HG02870 (cell line): ENCODE data around the gene GALNT2.

Experiments used
- ATAC-seq: cut with Tn5 transposase; IDR thresholded peaks from one replicate; pipeline ENCODE4 v1.9.1; 2021; ENCODE audit warnings: mild to moderate bottlenecking, moderate library complexity; ENCODE audit not compliant: unreplicated experiment

The GALNT2 gene

DNA sequence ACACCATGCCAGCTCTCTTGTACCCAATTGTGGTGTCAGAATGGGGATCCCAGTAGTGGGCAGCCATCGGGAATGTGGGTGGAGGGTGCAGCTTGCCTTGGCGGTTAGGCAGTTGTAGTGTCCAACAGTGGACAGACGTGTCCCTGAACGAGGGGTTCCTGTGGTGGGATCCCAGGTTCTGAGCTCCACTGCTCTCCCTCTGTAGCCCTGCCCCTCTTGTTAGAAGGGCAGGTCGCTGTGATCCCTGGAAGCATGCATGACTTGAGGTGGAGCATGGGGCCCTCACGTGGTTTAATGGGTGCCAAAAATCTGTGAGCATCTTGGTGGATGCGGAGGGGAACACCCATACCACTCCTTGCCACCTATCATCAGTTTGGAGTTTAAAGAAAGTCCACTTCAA is 4.3 kb downstream of the GALNT2 start:
- no peak for ATAC-seq

DNA sequence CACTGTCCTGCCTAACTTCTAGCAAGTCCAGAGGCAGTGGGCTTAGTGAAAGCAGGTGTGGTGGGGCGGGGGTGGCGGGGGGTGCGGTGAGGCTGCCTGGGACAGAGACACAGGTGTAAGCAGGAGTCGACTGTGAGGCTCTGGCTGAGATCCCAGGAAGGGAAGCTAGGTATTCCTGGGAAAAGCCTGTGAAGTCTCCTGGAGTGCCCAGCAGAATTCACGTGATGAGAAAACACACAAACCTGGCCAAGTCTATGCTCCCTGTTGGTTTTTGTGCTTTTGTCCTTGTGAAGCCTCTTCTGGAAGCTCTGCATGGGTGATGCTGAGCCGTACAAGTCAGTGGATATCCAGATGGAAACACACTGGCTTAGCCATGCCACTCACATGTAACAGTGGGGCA is 5.3 kb downstream of the GALNT2 start:
- ATAC-seq: no peak

DNA sequence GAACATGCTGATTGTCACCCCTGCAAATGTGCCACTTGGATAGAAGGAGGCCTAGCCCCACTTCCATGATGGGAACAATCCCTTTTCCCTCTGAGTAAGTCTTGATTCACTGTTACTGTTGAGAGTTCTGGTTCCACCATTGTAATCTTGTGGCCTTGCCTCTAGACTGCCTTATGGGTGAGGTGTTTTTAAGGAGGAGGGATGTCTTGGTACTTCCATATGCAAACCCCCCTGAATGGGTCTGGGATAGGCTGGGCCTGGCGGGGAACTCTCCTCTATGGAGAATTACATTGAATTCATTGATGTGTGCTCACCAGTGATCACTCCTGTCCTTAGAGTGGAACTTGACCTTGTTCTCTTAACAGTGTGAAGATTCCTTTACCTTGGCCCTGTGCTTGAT is 5.8 kb downstream of the GALNT2 start:
- no peak for ATAC-seq

DNA sequence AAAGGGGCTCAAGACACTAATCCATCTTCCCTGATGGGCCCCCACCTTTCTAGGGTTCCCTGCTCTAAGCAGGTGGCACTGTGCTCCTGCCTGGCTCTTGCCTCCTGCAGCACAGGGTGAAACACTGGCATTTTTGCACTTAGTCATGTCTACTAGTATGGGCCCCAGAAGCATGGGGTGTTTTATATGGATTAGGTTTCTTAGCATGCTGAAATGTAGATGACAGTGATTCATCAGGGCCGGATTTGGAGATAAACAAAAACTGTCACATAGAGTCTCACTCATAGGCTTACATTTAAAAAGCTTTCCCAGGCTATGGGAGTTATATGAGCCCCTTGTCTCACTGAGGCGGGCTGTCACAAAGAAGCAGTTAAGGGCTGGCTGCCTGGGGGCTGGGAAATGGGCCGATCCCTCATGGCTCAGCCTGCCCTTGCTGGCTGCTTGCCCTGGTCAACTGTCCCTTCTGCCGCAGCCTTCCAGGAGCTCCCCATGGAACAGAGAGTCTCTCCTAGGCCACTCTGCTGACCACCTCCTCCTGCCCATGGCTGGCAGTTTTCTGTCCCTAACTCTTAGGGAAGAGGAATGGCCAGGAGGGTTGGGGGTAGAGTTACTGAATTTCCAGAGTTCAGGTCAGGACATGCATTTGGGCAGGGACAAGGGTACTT is 6.5 kb downstream of the GALNT2 start:
- ATAC-seq: no peak

DNA sequence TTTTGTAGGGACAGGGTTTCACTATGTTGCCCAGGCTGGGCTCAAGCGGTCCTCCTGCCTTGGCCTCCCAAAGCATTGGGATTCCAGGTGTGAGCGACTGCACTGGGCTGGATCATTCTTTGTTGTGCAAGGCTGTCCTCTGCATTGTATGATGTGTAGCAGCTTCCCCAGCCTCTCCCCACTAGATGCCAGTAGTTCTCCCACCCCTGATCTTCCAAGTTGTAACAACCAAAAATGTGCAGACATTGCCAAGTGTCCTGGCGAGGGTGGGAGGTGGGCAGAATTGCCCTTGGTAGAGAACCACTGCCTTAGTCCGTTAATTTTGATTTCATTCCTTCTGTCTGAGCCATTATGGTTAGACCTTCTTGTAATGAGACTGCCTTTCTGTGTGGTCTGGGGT is 7.2 kb downstream of the GALNT2 start:
- ATAC-seq: no peak

DNA sequence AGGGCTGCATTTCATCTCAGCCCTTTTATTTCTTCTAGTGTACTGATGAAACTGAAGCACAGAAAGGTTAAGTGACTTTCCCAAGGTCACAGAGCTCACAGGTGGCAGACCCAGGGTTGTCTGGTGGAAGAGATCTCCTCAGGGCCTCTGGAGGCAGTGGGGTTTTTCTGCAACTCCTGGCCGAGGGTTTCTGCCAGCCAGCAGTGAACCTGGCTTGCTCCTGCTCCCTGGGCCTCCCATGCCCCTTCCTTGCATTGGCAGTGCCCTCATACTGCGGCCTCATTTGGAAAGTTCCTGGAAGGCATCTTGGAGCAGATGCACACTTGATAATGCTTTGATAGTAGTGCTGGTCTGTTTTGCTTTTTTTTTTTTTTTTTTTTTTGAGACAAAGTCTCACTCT is 7.7 kb downstream of the GALNT2 start:
- no peak for ATAC-seq

DNA sequence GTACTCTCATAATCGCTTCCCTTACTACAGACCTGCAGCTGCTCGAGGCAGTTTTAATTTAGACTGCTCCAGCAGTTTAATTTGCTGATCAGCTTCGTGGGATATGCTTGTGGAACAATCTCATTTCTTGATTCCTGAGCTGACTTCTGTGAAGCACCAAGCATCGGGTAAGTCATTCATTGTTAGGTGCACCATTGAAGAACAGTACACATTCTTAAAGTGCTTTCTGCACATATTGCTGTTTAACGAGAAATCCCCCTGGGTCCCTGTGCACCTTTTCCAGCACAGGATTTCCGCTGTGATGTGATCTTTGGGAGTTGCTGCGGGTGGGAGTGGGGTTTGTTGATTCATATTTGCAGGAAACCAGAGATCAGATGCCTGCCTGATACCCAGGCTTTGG is 9.1 kb downstream of the GALNT2 start:
- ATAC-seq: no peak

DNA sequence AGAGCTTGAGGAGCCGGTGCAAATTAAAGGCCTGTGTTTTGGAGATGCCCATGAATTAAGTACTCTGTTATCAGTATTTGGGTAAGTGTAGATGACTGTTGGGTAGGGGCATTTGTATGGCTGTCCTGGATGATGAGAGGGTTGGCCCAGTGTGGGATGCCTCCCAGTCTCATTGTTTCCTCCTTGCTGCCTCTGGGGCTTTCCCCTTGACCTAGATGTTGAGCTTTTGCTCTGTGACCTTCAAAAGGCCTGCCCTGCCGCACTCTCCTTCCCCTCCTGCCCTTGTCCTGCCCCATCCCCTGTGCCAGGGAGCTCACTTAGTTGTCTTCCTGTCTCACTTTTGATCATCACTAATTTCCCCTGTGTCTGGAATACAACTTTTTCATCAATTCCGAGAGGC is 10.0 kb downstream of the GALNT2 start:
- no peak for ATAC-seq

DNA sequence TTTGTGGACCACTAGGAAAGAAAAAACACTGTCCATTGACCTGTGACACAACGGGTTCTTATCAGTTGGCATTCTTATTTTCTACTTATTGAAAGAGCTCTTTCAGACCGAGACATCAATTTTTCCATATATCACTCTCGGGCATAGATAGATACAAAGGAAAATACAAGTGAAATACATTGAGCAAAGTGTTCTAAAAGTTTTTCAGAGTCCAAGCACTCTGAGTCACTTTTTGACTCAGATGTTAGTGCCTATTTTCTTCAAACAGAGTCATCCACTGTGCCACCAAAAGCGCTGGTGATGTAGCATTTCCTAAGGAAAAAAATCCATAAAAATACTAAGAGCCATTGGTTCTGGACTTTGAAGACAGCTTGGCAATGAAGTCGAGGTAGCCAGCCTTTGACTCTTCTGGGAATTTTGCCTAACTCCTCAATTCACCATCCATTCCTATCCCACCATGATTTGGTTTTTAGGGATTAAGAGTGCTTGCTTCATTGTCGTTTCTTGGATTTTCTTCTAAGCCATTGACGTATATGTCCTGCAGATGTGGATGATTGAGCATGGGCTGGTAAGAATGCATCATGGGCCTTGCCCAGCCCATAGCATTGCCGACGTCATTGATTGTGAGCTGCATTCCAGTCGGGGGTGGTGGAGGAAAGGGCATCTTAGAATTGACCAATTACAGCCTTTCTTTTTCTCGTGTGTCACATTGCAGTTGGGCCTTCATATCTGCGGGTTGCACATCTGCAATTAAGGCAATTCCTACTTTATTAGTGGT is 10.6 kb downstream of the GALNT2 start:
- no peak for ATAC-seq

DNA sequence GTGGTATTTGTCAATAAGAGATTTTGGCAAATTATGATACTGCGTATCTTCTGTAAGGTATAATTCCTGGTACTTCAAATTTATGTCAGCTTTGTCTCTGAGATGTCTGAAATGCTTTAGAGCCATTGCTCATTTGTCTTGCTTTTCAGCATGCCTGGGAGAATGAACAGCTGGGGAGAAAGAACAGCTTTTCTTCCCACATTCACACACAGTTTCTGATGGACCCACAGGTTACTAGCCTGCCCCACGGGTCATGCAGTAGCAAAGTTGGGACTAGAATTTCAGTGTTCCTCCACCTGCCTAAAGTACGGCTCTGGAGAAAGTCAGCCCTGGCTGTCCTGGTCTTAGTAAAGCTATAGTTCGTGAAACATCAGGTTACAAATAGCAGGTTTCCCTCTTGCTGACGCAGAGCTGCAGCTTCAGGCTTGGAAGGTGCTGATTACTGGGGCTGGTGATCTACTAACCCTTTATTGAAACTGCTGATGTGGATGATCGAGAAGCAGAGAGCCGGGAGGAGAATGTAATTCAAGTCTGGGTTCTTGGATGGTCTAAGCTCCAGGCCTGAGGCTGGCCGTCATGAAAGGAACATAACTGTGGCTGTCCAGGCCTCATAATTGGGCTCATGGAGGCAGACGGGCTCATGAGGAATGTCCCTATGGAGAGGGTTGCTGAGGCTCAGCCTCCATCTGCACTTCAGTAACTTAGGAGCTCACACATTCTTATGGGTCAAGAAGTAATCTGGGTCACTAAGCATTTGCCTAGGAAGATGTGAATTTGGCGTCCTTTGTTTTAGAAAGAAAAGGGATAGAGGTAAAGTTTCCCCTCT is 12.4 kb downstream of the GALNT2 start:
- no peak for ATAC-seq

DNA sequence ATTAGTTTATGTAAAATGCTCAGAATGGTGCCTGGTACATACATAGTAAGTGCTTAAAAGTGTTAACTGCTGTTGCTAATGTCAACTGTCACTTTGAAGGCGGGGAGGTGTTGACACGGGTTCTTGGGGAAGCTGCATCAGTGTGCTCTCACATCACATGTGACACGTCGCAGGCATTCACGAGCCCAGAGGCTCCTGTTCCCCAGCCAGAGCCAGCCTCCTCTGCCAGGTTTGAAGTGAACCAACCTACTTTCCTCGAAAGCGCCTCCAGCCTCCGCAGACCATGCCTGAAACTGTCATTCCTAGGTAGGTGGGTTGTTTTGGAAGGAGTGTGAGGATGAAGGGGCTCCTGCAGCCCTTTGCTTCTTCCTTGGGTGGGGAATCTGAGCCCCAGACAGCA is 13.8 kb downstream of the GALNT2 start:
- ATAC-seq: no peak

DNA sequence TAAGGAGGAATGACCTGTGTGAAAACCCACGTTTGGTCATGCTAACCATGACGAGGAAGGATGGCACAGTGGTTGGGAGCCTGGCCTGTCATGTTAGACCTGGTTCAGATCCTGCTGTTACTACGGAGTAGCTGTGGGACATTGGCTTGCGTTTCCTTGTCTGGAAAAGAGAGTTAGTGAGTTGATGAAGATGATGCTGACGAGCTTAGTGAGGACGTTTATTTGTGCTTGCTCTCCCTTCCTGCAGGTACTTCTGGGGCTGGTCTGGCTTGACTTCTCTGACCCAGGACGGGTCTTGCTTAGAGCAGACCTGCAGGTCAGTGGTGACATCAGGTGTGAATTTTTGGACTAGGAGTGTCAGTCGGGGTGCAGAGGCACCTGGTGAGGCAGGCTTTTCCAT is 14.7 kb downstream of the GALNT2 start:
- no peak for ATAC-seq

DNA sequence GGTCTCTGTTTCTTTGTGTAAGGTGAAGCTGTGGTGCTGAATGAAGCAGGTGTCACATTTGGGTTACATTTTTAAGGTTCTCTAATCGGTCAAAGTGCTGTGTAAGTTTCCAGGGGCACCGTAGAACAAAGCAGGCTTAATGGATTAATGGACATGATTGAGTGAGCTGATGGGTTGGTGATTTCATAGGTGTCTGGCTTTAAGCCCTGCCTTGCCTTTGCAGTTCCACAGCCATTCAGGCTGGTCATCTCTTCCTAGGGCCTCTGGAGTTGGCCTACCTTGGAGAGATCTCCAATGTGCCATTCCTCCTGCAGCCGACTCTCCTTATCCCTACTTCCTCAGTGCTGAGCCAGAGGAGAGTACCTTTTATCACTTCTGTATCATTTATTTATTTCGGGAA is 15.2 kb downstream of the GALNT2 start:
- ATAC-seq: no peak

DNA sequence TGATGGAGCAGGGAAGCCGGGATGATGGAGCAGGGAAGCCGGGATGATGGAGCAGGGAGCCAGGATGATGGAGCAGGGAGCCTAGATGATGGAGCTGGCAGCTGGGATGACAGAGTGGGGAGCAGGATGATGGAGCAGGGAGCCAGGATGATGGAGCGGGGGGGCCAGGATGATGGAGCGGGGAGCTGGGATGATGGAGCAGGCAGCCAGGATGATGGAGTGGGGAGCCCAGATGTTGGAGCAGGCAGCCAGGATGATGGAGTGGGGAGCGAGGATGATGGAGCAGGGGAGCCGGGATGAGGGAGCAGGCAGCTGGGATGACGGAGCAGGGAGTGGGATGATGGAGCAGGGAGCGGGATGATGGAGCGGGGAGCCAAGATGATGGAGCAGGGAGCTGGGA is 16.0 kb downstream of the GALNT2 start:
- ATAC-seq: no peak

DNA sequence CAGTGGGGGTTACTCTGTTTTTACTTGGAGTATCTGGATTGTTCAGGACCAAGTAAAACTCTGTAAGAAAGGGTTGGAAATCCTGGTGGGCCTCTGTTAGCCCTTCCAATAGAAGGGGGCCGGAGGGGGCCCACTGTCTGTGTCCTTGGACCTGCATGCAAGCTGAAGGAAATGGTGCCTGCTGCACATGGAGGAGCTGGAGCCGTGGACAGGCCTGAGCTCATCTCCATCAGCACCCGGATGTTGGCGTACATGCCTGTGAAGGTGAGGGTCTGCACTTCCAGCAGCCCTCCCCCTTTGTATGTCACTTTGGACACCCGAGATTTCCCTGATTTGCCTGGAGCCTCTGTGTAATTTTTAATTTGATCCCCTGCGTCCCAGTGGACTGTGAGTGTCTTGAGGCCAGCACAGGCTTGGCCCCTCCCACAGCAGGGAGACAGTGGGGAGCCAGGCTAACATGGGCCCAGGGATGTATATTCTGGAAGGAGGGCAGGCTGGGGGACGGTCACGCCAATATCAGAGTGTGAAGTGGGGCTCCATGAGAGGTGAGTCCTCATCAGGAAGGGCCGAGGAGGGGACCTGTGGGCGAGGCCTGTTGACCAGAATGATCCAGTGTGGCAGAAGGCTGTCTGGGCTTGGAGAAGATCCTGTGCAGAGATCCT is 16.8 kb downstream of the GALNT2 start:
- no peak for ATAC-seq

DNA sequence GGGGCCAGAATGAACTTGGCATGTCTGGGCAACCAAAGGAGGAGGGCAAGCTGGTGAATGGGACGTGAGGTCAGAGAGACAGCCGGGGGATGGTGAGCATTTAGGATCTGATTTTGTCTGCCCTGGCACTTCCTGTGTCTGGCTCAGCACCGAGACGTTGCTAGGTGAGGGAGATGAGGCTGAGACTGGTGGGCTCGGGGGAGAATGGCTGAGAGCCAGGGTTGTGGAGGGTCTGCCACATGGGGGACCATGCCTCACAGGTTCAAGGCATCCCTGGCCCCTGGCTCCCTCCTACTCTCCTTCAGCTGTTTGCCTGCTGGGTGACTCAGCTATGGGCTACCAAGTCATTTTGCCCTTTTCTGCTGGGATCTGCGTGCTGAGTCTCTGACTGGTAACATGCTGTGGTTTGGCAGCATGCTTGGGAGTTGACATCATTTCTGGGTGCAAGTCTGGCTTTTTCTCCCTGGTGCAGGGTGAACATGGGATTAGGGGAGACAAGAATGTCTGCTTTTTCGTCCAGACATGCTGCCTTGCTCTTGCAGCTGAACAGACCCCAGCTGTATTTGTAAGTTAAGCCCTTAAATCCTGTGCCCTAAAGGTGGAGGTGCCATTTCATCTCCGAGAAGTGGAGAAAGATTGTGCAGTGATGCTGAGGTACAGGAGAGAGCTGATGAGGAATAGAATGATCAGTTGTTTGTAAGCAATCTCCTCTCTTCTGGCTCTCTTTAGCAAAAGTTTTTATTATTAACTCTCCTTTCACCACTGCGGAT is 17.6 kb downstream of the GALNT2 start:
- ATAC-seq: no peak

DNA sequence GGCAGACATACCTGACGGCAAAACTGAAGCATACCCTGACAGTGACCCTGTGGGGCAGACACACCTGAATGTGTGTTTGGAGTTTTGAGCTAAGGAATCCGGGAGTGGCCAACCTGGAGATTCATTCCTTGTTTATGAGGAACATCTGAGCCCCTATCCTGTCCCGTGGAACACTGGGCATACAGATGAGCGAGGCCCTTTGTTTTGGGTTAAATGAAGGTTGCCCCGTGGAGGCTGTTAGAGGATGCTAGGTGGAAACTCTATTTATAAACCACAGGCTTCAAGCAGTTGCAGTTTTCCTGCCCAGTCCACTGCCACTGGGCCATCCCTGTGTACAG is 18.1 kb downstream of the GALNT2 start:
- no peak for ATAC-seq

DNA sequence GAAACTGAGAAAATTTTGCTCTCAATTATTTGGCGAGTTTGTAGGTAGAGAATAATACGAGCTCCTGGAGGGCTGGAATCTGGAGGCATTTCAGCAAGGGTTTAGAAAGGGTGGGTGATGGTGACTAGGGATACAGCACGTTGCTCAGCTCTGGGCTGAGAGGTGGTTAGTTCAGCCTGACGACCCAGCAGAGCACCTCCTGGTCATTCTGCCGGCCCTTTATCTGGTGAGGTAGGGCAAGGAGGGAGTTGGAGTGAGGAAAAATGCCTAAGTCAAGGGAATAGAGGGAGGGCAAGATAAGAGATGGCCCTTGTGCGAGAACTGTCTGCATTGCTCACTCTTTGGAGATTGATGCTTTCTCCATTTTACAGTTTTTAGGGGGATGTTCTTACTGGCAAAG is 19.1 kb downstream of the GALNT2 start:
- no peak for ATAC-seq

DNA sequence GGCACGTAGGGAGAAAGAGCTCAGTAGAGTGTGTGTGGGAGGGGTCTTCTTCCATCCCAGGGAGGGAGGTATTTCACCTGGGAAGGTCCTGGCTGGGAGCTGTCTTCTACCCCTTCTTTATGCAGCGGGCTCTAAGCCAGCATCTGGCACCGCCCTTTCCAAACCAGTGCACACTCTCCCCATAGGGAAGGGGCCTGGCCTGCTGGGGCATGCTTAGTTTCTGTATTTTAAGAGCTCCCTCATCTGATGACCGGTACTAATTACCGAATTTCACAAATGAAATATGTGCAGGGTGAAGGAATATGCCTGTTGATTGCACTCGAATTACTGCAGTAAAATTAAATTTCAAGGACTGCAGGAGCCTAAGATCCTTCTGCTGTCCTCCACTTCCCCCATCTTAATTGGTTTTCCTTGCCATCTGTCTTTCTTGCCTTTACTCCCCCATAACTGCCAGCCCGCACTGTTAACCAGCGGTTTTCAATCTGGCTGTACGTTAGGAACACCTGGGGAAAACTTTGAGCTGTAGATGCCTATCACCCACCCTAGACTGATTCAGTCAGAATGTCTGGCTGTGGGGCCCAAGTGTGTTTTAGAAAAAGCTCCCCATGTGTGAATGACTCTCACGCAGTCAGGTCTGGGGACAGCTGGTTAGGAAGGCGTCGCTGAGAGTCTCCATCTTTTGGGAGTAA is 20.1 kb downstream of the GALNT2 start:
- ATAC-seq: no peak

DNA sequence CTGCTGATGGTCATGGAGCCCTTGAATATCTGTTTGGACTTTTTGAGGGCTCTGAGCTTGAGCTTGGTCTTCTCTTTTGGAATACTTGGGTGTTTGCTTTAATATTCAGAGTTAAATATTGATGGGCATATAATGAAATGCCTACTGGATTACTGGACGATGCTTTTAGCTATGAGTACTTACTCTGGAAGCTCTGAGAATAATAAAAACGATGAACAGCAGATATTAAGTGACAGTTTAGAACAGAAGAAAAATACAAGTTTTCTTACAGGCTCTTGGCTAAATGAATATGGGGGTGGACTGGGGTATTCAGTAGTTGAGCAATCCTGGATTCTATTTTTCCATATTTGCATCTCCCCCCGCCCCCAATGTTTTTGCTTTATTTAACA is 20.7 kb downstream of the GALNT2 start:
- no peak for ATAC-seq
